Measurements from ENCODE around the gene TRIM23.

DNA sequence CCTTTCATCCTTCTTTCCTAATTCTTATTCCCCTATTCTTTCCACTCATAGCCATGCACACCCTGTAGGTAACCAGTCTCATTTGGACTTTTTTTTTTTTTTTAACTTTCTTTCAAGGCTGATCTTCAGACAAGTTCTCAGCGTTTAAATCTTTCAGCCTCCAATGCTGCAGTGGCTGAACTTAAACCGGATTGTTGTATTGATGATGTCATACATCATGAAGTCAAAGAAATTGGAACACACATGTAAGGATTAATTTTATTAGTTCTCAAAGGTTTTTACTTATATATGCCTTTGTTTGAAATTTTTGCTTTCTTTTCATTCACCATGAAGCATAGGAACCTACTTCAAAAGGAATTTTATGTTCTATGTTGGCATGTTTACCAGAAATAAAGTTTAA is 22.8 kb upstream of the TRIM23 start:
- TF ChIP-seq, protein P1, sequence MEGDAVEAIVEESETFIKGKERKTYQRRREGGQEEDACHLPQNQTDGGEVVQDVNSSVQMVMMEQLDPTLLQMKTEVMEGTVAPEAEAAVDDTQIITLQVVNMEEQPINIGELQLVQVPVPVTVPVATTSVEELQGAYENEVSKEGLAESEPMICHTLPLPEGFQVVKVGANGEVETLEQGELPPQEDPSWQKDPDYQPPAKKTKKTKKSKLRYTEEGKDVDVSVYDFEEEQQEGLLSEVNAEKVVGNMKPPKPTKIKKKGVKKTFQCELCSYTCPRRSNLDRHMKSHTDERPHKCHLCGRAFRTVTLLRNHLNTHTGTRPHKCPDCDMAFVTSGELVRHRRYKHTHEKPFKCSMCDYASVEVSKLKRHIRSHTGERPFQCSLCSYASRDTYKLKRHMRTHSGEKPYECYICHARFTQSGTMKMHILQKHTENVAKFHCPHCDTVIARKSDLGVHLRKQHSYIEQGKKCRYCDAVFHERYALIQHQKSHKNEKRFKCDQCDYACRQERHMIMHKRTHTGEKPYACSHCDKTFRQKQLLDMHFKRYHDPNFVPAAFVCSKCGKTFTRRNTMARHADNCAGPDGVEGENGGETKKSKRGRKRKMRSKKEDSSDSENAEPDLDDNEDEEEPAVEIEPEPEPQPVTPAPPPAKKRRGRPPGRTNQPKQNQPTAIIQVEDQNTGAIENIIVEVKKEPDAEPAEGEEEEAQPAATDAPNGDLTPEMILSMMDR (IDR thresholded peaks at IDR 0.05) = no peak
- no peak for TF ChIP-seq EZH2 (IDR thresholded peaks at IDR 0.05; ENCODE audit: borderline replicate concordance, insufficient read depth, low read depth, low read length, poor library complexity, severe bottlenecking)

All from B cell (primary cell).